SHP77 treated with DMSO at 0.1 percent for 48 hours (cell line): ENCODE results near the gene SERPINA7.
"Not testable (repeated sequence)": the region's sequence is repeated elsewhere in the genome, so short reads cannot be mapped to it uniquely, and the experiment has no call there.

Experiments used
- DNase-seq: peaks from one replicate; lab custom pipeline; 2025; lab: John Stamatoyannopoulos, UW

The SERPINA7 gene

GRCh38 chrX:106038625-106039024, at the start of gene SERPINA7:
Gene SERPINA7, minus strand, starts transcription at chrX:106038727. Its CDS starts 1,669 bp downstream, at chrX:106037058.
- no peak for DNase-seq

GRCh38 chrX:106069048-106069447, 30.5 kb upstream of the SERPINA7 start:
- DNase-seq: no peak

GRCh38 chrX:106050054-106050453, 11.5 kb upstream of the SERPINA7 start:
- DNase-seq: no peak

GRCh38 chrX:106042296-106042695, 3.8 kb upstream of the SERPINA7 start:
- DNase-seq: no peak

- DNase-seq: no peak
Observed at GRCh38 chrX:106040861-106041260, 2.3 kb upstream of the SERPINA7 start.

- no peak for DNase-seq
Observed at GRCh38 chrX:106039920-106040319, 1.4 kb upstream of the SERPINA7 start.

GRCh38 chrX:106037835-106038473, 573 bp downstream of the SERPINA7 start:
- DNase-seq: no peak

- no peak for DNase-seq
Observed at GRCh38 chrX:106036716-106037115, 1.8 kb downstream of the SERPINA7 start.

- DNase-seq: no peak
Observed at GRCh38 chrX:106035064-106035463, 3.5 kb downstream of the SERPINA7 start.

- no peak for DNase-seq
Observed at GRCh38 chrX:106023947-106024346, 14.6 kb downstream of the SERPINA7 start.

- DNase-seq: no peak
Observed at GRCh38 chrX:106022238-106022637, 16.3 kb downstream of the SERPINA7 start.

- no peak for DNase-seq
Observed at GRCh38 chrX:106014119-106014775, 24.3 kb downstream of the SERPINA7 start.

- DNase-seq: no peak
Observed at GRCh38 chrX:106009145-106009544, 29.4 kb downstream of the SERPINA7 start.

- no peak for DNase-seq
Observed at GRCh38 chrX:106007815-106008214, 30.7 kb downstream of the SERPINA7 start.

- no peak for DNase-seq
Observed at GRCh38 chrX:106005684-106006083, 32.8 kb downstream of the SERPINA7 start.

- DNase-seq: not testable (repeated sequence)
Observed at GRCh38 chrX:106000609-106001008, 37.9 kb downstream of the SERPINA7 start.

- DNase-seq: no peak
Observed at GRCh38 chrX:106000203-106000602, 38.3 kb downstream of the SERPINA7 start.

- DNase-seq: no peak
Observed at GRCh38 chrX:105999294-105999693, 39.2 kb downstream of the SERPINA7 start.

- not testable (repeated sequence) for DNase-seq
Observed at GRCh38 chrX:105988487-105988886, 50.0 kb downstream of the SERPINA7 start.
